Body of pancreas (tissue), 4 donors: ENCODE measurements around the gene JPH3.

Experiments
- POLR2A ChIP-seq, 3 donors: fragments of 450-650 bp; IDR thresholded peaks; one replicate each; pipeline ENCODE4 v1.6.1; 2016; ENCODE audit warnings: antibody characterized with exemption in 3 of 3, mild to moderate bottlenecking in 2 of 3
- TF ChIP-seq, protein P1 (sequence below), 7 experiments: fragments of 450-650 bp in 4 of 7; fragments of 200-600 bp in 3 of 7; sonication (generic) in 3 of 7; IDR thresholded peaks; one replicate each; pipeline ENCODE4 v1.5.1; 2016 to 2019; ENCODE audit warnings: antibody characterized with exemption in 7 of 7

DNA sequence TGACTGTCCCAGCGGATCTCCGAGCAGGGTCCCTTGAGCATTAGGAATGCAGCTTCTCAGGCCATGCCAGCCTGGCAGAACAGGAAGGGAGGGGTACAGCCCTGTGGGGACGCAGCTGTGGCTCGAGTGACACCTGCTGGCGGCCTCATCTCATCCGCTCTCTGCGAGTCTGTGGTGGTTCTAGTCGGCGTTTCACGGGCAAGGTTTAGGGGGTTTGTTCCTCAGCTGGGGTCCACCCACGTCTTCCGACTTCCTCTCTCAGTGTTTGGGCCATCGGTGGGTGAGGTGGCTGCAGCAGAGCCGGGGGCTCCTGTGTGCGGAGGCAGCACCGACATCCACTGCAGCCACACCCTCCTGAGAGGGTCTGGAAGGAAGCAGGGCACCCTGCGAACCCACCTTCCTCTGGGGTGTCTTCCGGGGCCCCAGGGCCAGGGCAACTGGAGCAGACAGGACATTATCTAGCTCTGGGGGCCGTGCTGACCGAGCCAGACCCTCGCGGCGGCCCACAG, 33.3 kb downstream of the JPH3 start:
- TF ChIP-seq POLR2A (IDR thresholded peaks at IDR 0.05), result no peak
- TF ChIP-seq, protein P1, sequence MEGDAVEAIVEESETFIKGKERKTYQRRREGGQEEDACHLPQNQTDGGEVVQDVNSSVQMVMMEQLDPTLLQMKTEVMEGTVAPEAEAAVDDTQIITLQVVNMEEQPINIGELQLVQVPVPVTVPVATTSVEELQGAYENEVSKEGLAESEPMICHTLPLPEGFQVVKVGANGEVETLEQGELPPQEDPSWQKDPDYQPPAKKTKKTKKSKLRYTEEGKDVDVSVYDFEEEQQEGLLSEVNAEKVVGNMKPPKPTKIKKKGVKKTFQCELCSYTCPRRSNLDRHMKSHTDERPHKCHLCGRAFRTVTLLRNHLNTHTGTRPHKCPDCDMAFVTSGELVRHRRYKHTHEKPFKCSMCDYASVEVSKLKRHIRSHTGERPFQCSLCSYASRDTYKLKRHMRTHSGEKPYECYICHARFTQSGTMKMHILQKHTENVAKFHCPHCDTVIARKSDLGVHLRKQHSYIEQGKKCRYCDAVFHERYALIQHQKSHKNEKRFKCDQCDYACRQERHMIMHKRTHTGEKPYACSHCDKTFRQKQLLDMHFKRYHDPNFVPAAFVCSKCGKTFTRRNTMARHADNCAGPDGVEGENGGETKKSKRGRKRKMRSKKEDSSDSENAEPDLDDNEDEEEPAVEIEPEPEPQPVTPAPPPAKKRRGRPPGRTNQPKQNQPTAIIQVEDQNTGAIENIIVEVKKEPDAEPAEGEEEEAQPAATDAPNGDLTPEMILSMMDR (IDR thresholded peaks at IDR 0.05), result peak in 5 of 7 experiments; percentile 32 to 53 (median 44)
